ENCODE data around the gene SRPK1. TPM values are rescaled to one million over a fixed set of nuclear protein-coding genes. Genes with fewer than 3 reads are reported as not detected.

Gene SRPK1
- total and polyA plus RNA-seq, 2 of the 13 experiments (the other 11 are each of a cell fraction or from before 2014, with no cell fraction given) = 56.4 to 142 TPM

- TF ChIP-seq FOXJ3 (CRISPR knock-in tag; IDR thresholded peaks at IDR 0.05; ENCODE audit: borderline replicate concordance) = no peak
- no peak for TF ChIP-seq NR2F1 (CRISPR knock-in tag; IDR thresholded peaks at IDR 0.05)
- no peak for TF ChIP-seq SOX13 (IDR thresholded peaks at IDR 0.05)
- TF ChIP-seq SOX13 (CRISPR knock-in tag; conservative IDR thresholded peaks at IDR 0.05 in 1 of 2, IDR thresholded peaks at IDR 0.05 in 1 of 2) = peak in 1 of 2 experiments; percentile 49; a peak in 2 of 4 replicates
- no peak for TF ChIP-seq ATAD3A (CRISPR knock-in tag; IDR thresholded peaks at IDR 0.05)
- 0 out of 2 replicates have a peak, but pooled peaks have one; percentile 11 for TF ChIP-seq HOMEZ (CRISPR knock-in tag; IDR thresholded peaks at IDR 0.05; ENCODE audit: low read depth)
- no peak for TF ChIP-seq ZNF607 (CRISPR knock-in tag; IDR thresholded peaks at IDR 0.05; ENCODE audit: borderline replicate concordance)
- no peak for TF ChIP-seq ZC3H4 (CRISPR knock-in tag; IDR thresholded peaks at IDR 0.05; ENCODE audit: borderline replicate concordance)
- TF ChIP-seq DPF2 (CRISPR knock-in tag; IDR thresholded peaks at IDR 0.05; ENCODE audit: borderline replicate concordance, low read depth) = no peak
- TF ChIP-seq HOXD1 (CRISPR knock-in tag; IDR thresholded peaks at IDR 0.05) = no peak
- no peak for TF ChIP-seq ZNF646 (CRISPR knock-in tag; IDR thresholded peaks at IDR 0.05)
- TF ChIP-seq PAXIP1 (CRISPR knock-in tag; conservative IDR thresholded peaks at IDR 0.05) = peak; percentile 42; the same call in 1 of the 2 replicates
- TF ChIP-seq ZSCAN25 (CRISPR knock-in tag; IDR thresholded peaks at IDR 0.05) = no peak
Measured at GRCh38 chr6:35842381-35842780, 78.5 kb downstream of the SRPK1 start (continued).

Measured in HepG2 (cell line).